HCT116 (cell line): ENCODE measurements around the gene ALK. TPM values are rescaled to one million over a fixed set of nuclear protein-coding genes. Genes with fewer than 3 reads are reported as not detected.

Experiments
- ATAC-seq: fragments of 200-7000 bp; cut with Tn5 transposase; 2 replicates; pipeline ENCODE4 v1.9.1; 2020; ENCODE audit warnings: mild to moderate bottlenecking, moderate library complexity
- BruUV-seq: library from RNA; stranded (reverse); fragments of 400-500 nt; replicated peaks from 2 replicates; lab custom pipeline; 2021; lab: Mats Ljungman, UMichigan
- CTCF ChIA-PET: fragments of 300-600 bp; sonication (Branson Sonifier 250); formaldehyde crosslinking; loops from one replicate; lab custom pipeline; 2021; ENCODE audit warnings: antibody characterized with exemption; lab: Charles Lee
- POLR2A ChIA-PET: fragments of 300-600, 350-600 bp; sonication (Branson Sonifier 250); formaldehyde crosslinking; loops from one replicate; lab custom pipeline; 2021; ENCODE audit warnings: antibody characterized with exemption; lab: Charles Lee
- RAD21 ChIA-PET, 2 experiments: fragments of 300-600 bp; sonication (Branson Sonifier 250); formaldehyde crosslinking; loops; one replicate each; lab custom pipeline; 2023; ENCODE audit warnings: low total read pairs in 2 of 2; ENCODE audit not compliant: uncharacterized antibody in 2 of 2, unreplicated experiment in 2 of 2, low non-redundant PET in 1 of 2; lab: Charles Lee
- DNase-seq: peaks from one replicate; pipeline ENCODE4 v3.0.0-alpha.2; 2010; ENCODE audit warnings: low read depth, low spot score
- H2AFZ ChIP-seq: fragments of 200-600 bp; shearing (Covaris generic), sonication (generic); 2 replicates; pipeline ENCODE4 v1.6.1; 2017; ENCODE audit warnings: low read depth, mixed run types, mixed read lengths, antibody characterized with exemption, low read length; ENCODE audit not compliant: poor library complexity, severe bottlenecking
- H3K27ac ChIP-seq: 2 replicates; pipeline ENCODE4 v1.5.1; 2012; ENCODE audit warnings: low read depth, low read length
- H3K27me3 ChIP-seq: fragments of 200-600 bp; sonication (generic); 2 replicates; pipeline ENCODE4 v1.6.1; 2016; ENCODE audit warnings: mixed run types, low read length, mixed read lengths; ENCODE audit not compliant: insufficient read depth
- H3K36me3 ChIP-seq, 2 experiments: fragments of 200-500 bp in 1 of 2; fragments of 200-600 bp in 1 of 2; sonication (Bioruptor generic) in 1 of 2; sonication (generic) in 1 of 2; 2 replicates each; pipeline versions ENCODE4 v1.5.1 to v1.6.1; 2014 to 2016; ENCODE audit warnings: low read length in 2 of 2, inconsistent platforms in 1 of 2, mixed read lengths in 1 of 2, mixed run types in 1 of 2; ENCODE audit not compliant: insufficient read depth in 2 of 2, control insufficient read depth in 1 of 2
- H3K4me1 ChIP-seq, 2 experiments: fragments of 200-600 bp in 1 of 2; sonication (generic) in 1 of 2; 2 replicates each; pipeline versions ENCODE4 v1.5.1 to v1.6.1; 2012 to 2017; ENCODE audit warnings: low read length in 2 of 2, inconsistent platforms in 1 of 2, mild to moderate bottlenecking in 1 of 2, mixed read lengths in 1 of 2, mixed run types in 1 of 2, moderate library complexity in 1 of 2; ENCODE audit not compliant: insufficient read depth in 2 of 2, control insufficient read depth in 1 of 2
- H3K4me2 ChIP-seq: fragments of 200-600 bp; sonication (generic); 2 replicates; pipeline ENCODE4 v1.6.1; 2017; ENCODE audit warnings: mixed run types, low read length, mixed read lengths
- H3K4me3 ChIP-seq, 2 experiments: fragments of 200-600 bp in 1 of 2; sonication (generic) in 1 of 2; replicated peaks in 1 of 2; 2 replicates each; pipeline ENCODE4 v1.5.1; 2011 to 2016; ENCODE audit warnings: low read length in 2 of 2, control low read depth in 1 of 2, low read depth in 1 of 2, mild to moderate bottlenecking in 1 of 2, mixed read lengths in 1 of 2, mixed run types in 1 of 2
- H3K79me2 ChIP-seq: fragments of 200-600 bp; sonication (generic); 2 replicates; pipeline ENCODE4 v1.6.1; 2017; ENCODE audit warnings: mild to moderate bottlenecking, mixed run types, low read length, moderate library complexity, mixed read lengths; ENCODE audit not compliant: insufficient read depth
- H3K9ac ChIP-seq: fragments of 200-600 bp; sonication (generic); 2 replicates; pipeline ENCODE4 v1.6.1; 2016; ENCODE audit warnings: low read length, mixed read lengths
- H3K9me2 ChIP-seq: fragments of 200-600 bp; sonication (generic), shearing (Covaris generic); 2 replicates; pipeline ENCODE4 v1.6.1; 2017; ENCODE audit warnings: mixed run types, mild to moderate bottlenecking, moderate library complexity; ENCODE audit not compliant: insufficient read depth
- H3K9me3 ChIP-seq, 2 experiments: fragments of 200-500 bp in 1 of 2; fragments of 200-600 bp in 1 of 2; sonication (Bioruptor generic) in 1 of 2; sonication (generic) in 1 of 2; 2 replicates each; pipeline ENCODE4 v1.6.1; 2014 to 2017; ENCODE audit warnings: low read length in 2 of 2, mixed read lengths in 2 of 2, inconsistent platforms in 1 of 2, low read depth in 1 of 2, mild to moderate bottlenecking in 1 of 2, mixed run types in 1 of 2, moderate library complexity in 1 of 2; ENCODE audit not compliant: control insufficient read depth in 1 of 2, insufficient read depth in 1 of 2
- H4K20me1 ChIP-seq: fragments of 200-600 bp; sonication (generic), shearing (Covaris generic); 2 replicates; pipeline ENCODE4 v1.6.1; 2017; ENCODE audit warnings: mixed run types, mild to moderate bottlenecking, moderate library complexity; ENCODE audit not compliant: insufficient read depth
- CBX3 ChIP-seq: IDR thresholded peaks from 2 replicates; pipeline ENCODE4 v1.6.1; 2012; ENCODE audit warnings: low read depth
- CEBPB ChIP-seq: IDR thresholded peaks from 2 replicates; pipeline ENCODE4 v1.6.1; 2012; ENCODE audit warnings: low read depth
- EZH2 ChIP-seq: fragments of 200-600 bp; sonication (generic); IDR thresholded peaks from 2 replicates; pipeline ENCODE4 v1.6.1; 2017; ENCODE audit warnings: antibody characterized with exemption, mixed run types
- EZH2phosphoT487 ChIP-seq: fragments of 200-600 bp; IDR thresholded peaks from 2 replicates; pipeline ENCODE4 v1.6.1; 2018; ENCODE audit warnings: antibody characterized with exemption, borderline replicate concordance
- FOSL1 ChIP-seq: IDR thresholded peaks from 2 replicates; pipeline ENCODE4 v1.6.1; 2012; ENCODE audit warnings: low read depth
- JUND ChIP-seq: IDR thresholded peaks from 2 replicates; pipeline ENCODE4 v1.6.1; 2012
- POLR2AphosphoS5 ChIP-seq: IDR thresholded peaks from 2 replicates; pipeline ENCODE4 v1.6.1; 2011; ENCODE audit warnings: mild to moderate bottlenecking, low read depth, low read length, moderate library complexity
- RAD21 ChIP-seq: IDR thresholded peaks from 2 replicates; pipeline ENCODE4 v1.6.1; 2012; ENCODE audit warnings: low read depth, mild to moderate bottlenecking
- SIN3A ChIP-seq: IDR thresholded peaks from 2 replicates; pipeline ENCODE4 v1.6.1; 2012; ENCODE audit warnings: low read depth
- SP1 ChIP-seq: IDR thresholded peaks from 2 replicates; pipeline ENCODE4 v1.6.1; 2012; ENCODE audit warnings: low read depth
- SRF ChIP-seq: IDR thresholded peaks from 2 replicates; pipeline ENCODE4 v1.6.1; 2012; ENCODE audit warnings: low read depth
- TCF7L2 ChIP-seq: IDR thresholded peaks from 2 replicates; pipeline ENCODE4 v1.7.0; 2011; ENCODE audit warnings: borderline replicate concordance, inconsistent platforms; ENCODE audit not compliant: insufficient read depth, insufficient read length; ENCODE audit errors: extremely low read depth
- ZFX ChIP-seq: fragments of 450-650 bp; IDR thresholded peaks from 2 replicates; pipeline ENCODE4 v1.6.1; 2017
- ZNF274 ChIP-seq: fragments of 200-500 bp; sonication (Bioruptor generic); IDR thresholded peaks from 2 replicates; pipeline ENCODE4 v1.6.1; 2014; ENCODE audit warnings: mild to moderate bottlenecking, low read depth, low read length, inconsistent platforms
- intact Hi-C: fragments of 100-400 bp; cut with micrococcal nuclease; formaldehyde crosslinking; loops from 2 replicates; pipeline ENCODE4 v1.10.0; 2022
- total RNA-seq: library from RNA; stranded (reverse); gene quantifications from one replicate; pipeline ENCODE4 v1.2.1, GENCODE V29; 2021; ENCODE audit not compliant: unreplicated experiment
- TF ChIP-seq, protein P1 (sequence below): IDR thresholded peaks from 2 replicates; pipeline ENCODE4 v1.6.1; 2011; ENCODE audit warnings: mild to moderate bottlenecking, low read length, moderate library complexity; ENCODE audit not compliant: insufficient replicate concordance; ENCODE audit errors: extremely low read depth
- TF ChIP-seq, protein P2 (sequence below): IDR thresholded peaks from 2 replicates; pipeline ENCODE4 v1.6.1; 2012
- TF ChIP-seq, protein P3 (sequence below): IDR thresholded peaks from 2 replicates; pipeline ENCODE4 v1.6.1; 2012
- TF ChIP-seq, protein P4 (sequence below), 3 experiments: fragments of 200-600 bp in 1 of 3; sonication (generic) in 1 of 3; IDR thresholded peaks in 2 of 3; conservative IDR thresholded peaks in 1 of 3; 2 replicates each; pipeline ENCODE4 v1.5.1; 2012 to 2017; ENCODE audit warnings: low read depth in 2 of 3, low read length in 2 of 3, antibody characterized with exemption in 1 of 3, borderline replicate concordance in 1 of 3, control low read depth in 1 of 3, mild to moderate bottlenecking in 1 of 3, mixed read lengths in 1 of 3, mixed run types in 1 of 3, moderate library complexity in 1 of 3; ENCODE audit not compliant: insufficient read depth in 1 of 3

ALK gene
- total RNA-seq, 1 experiment from 2014 or later, result not detected

DNA sequence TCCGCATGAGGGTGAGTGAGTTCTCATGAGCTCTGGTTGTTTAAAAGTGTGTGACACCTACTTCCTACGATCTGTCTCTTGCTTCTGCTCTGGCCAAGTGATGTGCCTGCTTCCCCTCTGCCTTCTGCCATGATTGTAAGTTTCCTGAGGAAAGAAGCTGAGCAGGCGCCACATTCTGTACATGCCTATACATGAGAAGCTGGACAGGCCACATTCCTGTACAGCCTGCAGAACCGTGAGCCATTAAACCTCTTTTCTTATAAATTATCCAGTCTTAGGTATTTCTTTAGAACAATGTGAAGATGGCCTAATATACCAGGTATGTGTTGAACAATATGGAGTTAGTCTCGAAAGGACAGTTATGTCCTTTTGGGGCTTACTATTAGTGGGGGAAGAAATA lies 281.0 kb downstream of the ALK start:
- DNase-seq (no peak), ATAC-seq (no peak)
- no peak for TF ChIP-seq FOSL1
- no TSS peak for BruUV-seq
- Histone ChIP-seq H3K4me2 (no peak overlapping the region), H3K79me2 (no peaks in the 10 kb centered on the region), H3K27ac (no peak overlapping the region), H3K9me3 (no peaks in the 10 kb centered on the region), H3K9ac (no peak overlapping the region), H3K36me3 (no peaks in the 10 kb centered on the region), H3K9me2 (no peaks in the 10 kb centered on the region), H3K4me3 (no peak overlapping the region), H3K4me1 (no peaks in the 10 kb centered on the region), H3K27me3 (peaks cover 45% of the 10 kb centered on the region), H4K20me1 (no peaks in the 10 kb centered on the region), H2AFZ (no peak overlapping the region)
- ChIA-PET CTCF (no interaction called here), POLR2A (no interaction called here), RAD21 (no interaction called here)
- intact Hi-C loops, result no loop called here

DNA sequence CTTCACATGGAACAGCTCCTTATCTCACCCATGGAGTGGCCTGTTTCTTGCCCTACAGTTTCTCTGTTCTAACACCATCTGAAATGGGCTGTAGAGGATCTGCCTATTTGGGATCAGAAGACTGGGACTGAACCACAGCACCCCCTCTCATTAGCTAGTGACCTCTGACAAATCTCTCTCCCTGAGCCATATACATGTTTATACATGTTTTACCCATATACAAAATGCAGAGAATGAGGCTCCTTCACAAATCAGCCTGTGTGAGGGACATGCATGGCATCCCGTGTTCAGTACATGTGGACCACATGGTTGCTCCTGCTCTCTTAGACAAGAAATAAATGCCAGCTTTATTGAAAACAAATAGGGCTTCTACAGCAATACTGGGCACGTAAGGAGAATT lies 282.7 kb downstream of the ALK start:
- H3K4me3 ChIP-seq, result no peak overlapping the region
- intact Hi-C loops, result loop anchor here (5.0 kb wide), 1 partner anchor 204 kb away; no protein-coding TSS in a partner anchor
- no peak overlapping the region for H3K9ac ChIP-seq
- no peak for DNase-seq
- no peaks in the 10 kb centered on the region for H3K4me1 ChIP-seq
- RAD21 ChIA-PET, result no interaction called here
- no peaks in the 10 kb centered on the region for H3K9me3 ChIP-seq
- no peaks in the 10 kb centered on the region for H3K79me2 ChIP-seq
- no peaks in the 10 kb centered on the region for H4K20me1 ChIP-seq
- ATAC-seq, result no peak
- no TSS peak for BruUV-seq
- peaks cover 52% of the 10 kb centered on the region for H3K27me3 ChIP-seq
- POLR2A ChIA-PET, result no interaction called here
- no peak overlapping the region for H3K4me2 ChIP-seq
- H3K27ac ChIP-seq, result no peak overlapping the region
- CTCF ChIA-PET, result no interaction called here
- H3K9me2 ChIP-seq, result no peaks in the 10 kb centered on the region
- no peaks in the 10 kb centered on the region for H3K36me3 ChIP-seq
- TF ChIP-seq JUND (no peak), CBX3 (no peak), CEBPB (no peak), EZH2phosphoT487 (no peak), SRF (no peak), RAD21 (no peak), SP1 (no peak), SIN3A (no peak), EZH2 (no peak), ZFX (no peak), ZNF274 (no peak), TCF7L2 (no peak), POLR2AphosphoS5 (no peak)
- TF ChIP-seq, protein P1, sequence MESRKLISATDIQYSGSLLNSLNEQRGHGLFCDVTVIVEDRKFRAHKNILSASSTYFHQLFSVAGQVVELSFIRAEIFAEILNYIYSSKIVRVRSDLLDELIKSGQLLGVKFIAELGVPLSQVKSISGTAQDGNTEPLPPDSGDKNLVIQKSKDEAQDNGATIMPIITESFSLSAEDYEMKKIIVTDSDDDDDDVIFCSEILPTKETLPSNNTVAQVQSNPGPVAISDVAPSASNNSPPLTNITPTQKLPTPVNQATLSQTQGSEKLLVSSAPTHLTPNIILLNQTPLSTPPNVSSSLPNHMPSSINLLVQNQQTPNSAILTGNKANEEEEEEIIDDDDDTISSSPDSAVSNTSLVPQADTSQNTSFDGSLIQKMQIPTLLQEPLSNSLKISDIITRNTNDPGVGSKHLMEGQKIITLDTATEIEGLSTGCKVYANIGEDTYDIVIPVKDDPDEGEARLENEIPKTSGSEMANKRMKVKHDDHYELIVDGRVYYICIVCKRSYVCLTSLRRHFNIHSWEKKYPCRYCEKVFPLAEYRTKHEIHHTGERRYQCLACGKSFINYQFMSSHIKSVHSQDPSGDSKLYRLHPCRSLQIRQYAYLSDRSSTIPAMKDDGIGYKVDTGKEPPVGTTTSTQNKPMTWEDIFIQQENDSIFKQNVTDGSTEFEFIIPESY, result no peak
- TF ChIP-seq, protein P2, sequence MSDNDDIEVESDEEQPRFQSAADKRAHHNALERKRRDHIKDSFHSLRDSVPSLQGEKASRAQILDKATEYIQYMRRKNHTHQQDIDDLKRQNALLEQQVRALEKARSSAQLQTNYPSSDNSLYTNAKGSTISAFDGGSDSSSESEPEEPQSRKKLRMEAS, result no peak
- TF ChIP-seq, protein P3, sequence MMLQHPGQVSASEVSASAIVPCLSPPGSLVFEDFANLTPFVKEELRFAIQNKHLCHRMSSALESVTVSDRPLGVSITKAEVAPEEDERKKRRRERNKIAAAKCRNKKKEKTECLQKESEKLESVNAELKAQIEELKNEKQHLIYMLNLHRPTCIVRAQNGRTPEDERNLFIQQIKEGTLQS, result no peak
- TF ChIP-seq, protein P4, sequence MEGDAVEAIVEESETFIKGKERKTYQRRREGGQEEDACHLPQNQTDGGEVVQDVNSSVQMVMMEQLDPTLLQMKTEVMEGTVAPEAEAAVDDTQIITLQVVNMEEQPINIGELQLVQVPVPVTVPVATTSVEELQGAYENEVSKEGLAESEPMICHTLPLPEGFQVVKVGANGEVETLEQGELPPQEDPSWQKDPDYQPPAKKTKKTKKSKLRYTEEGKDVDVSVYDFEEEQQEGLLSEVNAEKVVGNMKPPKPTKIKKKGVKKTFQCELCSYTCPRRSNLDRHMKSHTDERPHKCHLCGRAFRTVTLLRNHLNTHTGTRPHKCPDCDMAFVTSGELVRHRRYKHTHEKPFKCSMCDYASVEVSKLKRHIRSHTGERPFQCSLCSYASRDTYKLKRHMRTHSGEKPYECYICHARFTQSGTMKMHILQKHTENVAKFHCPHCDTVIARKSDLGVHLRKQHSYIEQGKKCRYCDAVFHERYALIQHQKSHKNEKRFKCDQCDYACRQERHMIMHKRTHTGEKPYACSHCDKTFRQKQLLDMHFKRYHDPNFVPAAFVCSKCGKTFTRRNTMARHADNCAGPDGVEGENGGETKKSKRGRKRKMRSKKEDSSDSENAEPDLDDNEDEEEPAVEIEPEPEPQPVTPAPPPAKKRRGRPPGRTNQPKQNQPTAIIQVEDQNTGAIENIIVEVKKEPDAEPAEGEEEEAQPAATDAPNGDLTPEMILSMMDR (IDR thresholded peaks at IDR 0.05 in 2 of 3, conservative IDR thresholded peaks at IDR 0.05 in 1 of 3; ENCODE audit: borderline replicate concordance in 1 of 3, insufficient read depth in 1 of 3, low read depth in 2 of 3, low read length in 2 of 3), result no peak
- no peak overlapping the region for H2AFZ ChIP-seq
